ENCODE measurements around the gene CDADC1. TPM values are rescaled to one million over a fixed set of nuclear protein-coding genes. Genes with fewer than 3 reads are reported as not detected.

Gene CDADC1
- total and polyA plus RNA-seq, 3 donors from 2014 or later: 18.5 to 33.2 (median 32.5) TPM

GRCh38 chr13:49262634-49263033 lies 14.9 kb downstream of the CDADC1 start:
- no peak for DNase-seq
- Histone ChIP-seq H3K27me3 (no peaks in the 10 kb centered on the region), H3K27ac (no peak overlapping the region), H3K4me3 (no peak overlapping the region), H3K36me3 (ENCODE audit: low read depth, missing control alignments) (no peaks in the 10 kb centered on the region), H3K9me3 (no peaks in the 10 kb centered on the region), H3K4me1 (no peaks in the 10 kb centered on the region)
- WGBS, 2 donors: 85 to 94% methylated on average over 6 of the region's 6 CpGs
- intact Hi-C loops (cut with DNase I; ENCODE audit: low total_unique reads): no loop called here
- TF ChIP-seq POLR2A (IDR thresholded peaks at IDR 0.05) (no peak), CTCF (IDR thresholded peaks at IDR 0.05) (no peak)

GRCh38 chr13:49265822-49266221 lies 18.1 kb downstream of the CDADC1 start:
- TF ChIP-seq CTCF (IDR thresholded peaks at IDR 0.05): no peak
- TF ChIP-seq POLR2A (IDR thresholded peaks at IDR 0.05): no peak
- intact Hi-C loops (cut with DNase I; ENCODE audit: low total_unique reads): no loop called here
- Histone ChIP-seq H3K4me1 (no peaks in the 10 kb centered on the region), H3K9me3 (no peaks in the 10 kb centered on the region), H3K4me3 (no peak overlapping the region), H3K36me3 (ENCODE audit: low read depth, missing control alignments) (no peaks in the 10 kb centered on the region), H3K27ac (no peak overlapping the region), H3K27me3 (no peaks in the 10 kb centered on the region)
- no peak for DNase-seq
- WGBS, 2 donors: 75 to 85% methylated on average over 2 of the region's 2 CpGs

- Histone ChIP-seq H3K4me3 (no peak overlapping the region), H3K4me1 (no peaks in the 10 kb centered on the region), H3K9me3 (no peaks in the 10 kb centered on the region), H3K27ac (no peak overlapping the region), H3K27me3 (no peaks in the 10 kb centered on the region), H3K36me3 (ENCODE audit: low read depth, missing control alignments) (no peaks in the 10 kb centered on the region)
- no peak for DNase-seq
- no peak for TF ChIP-seq POLR2A (IDR thresholded peaks at IDR 0.05)
- TF ChIP-seq CTCF (IDR thresholded peaks at IDR 0.05): no peak
- WGBS, 2 donors: 36 to 39% methylated on average over 1 of the region's 1 CpG
- intact Hi-C loops (cut with DNase I; ENCODE audit: low total_unique reads): no loop called here
These were observed 23.5 kb downstream of the CDADC1 start for GRCh38 chr13:49271264-49271663.

- Histone ChIP-seq H3K9me3 (no peaks in the 10 kb centered on the region), H3K27ac (no peak overlapping the region), H3K4me1 (no peaks in the 10 kb centered on the region), H3K4me3 (no peak overlapping the region), H3K36me3 (ENCODE audit: low read depth, missing control alignments) (no peaks in the 10 kb centered on the region), H3K27me3 (no peaks in the 10 kb centered on the region)
- no peak for DNase-seq
- intact Hi-C loops (cut with DNase I; ENCODE audit: low total_unique reads): no loop called here
- 25 to 49% methylated on average over 2 of the region's 2 CpGs for WGBS, 2 donors
- TF ChIP-seq CTCF (IDR thresholded peaks at IDR 0.05): no peak
- no peak for TF ChIP-seq POLR2A (IDR thresholded peaks at IDR 0.05)
These were observed 24.6 kb downstream of the CDADC1 start for GRCh38 chr13:49272296-49272695.

GRCh38 chr13:49278211-49278610 lies 30.5 kb downstream of the CDADC1 start:
- Histone ChIP-seq H3K4me3 (no peak overlapping the region), H3K27ac (no peak overlapping the region), H3K36me3 (ENCODE audit: low read depth, missing control alignments) (no peaks in the 10 kb centered on the region), H3K9me3 (no peaks in the 10 kb centered on the region), H3K27me3 (no peaks in the 10 kb centered on the region), H3K4me1 (peaks cover 3% of the 10 kb centered on the region)
- intact Hi-C loops (cut with DNase I; ENCODE audit: low total_unique reads): no loop called here
- TF ChIP-seq POLR2A (IDR thresholded peaks at IDR 0.05) (no peak), CTCF (IDR thresholded peaks at IDR 0.05) (no peak)
- no peak for DNase-seq
- 84 to 86% methylated on average over 2 of the region's 2 CpGs for WGBS, 2 donors
